Activated gamma-delta T cell (primary cell): ENCODE measurements around the gene OR1M1.
"Not testable (repeated sequence)": the region's sequence is repeated elsewhere in the genome, so short reads cannot be mapped to it uniquely, and the experiment has no call there.

Experiments used
- DNase-seq: peaks from one replicate; lab custom pipeline; 2025; lab: John Stamatoyannopoulos, UW
- total RNA-seq, 2 donors: gene quantifications; one replicate each; lab custom pipeline; 2026; lab: John Stamatoyannopoulos, UW

Gene OR1M1
- 0 reads per million in 2 donors for total RNA-seq

- no peak for DNase-seq
Measured at GRCh38 chr19:9086761-9087160, at the start of gene OR1M1. OR1M1 (plus strand) TSS chr19:9087061; CDS start chr19:9093245, 6,184 bp downstream.

- no peak for DNase-seq
Measured at GRCh38 chr19:9037400-9038062, 49.3 kb upstream of the OR1M1 start.

GRCh38 chr19:9039728-9040127 is 47.1 kb upstream of the OR1M1 start:
- DNase-seq = no peak

GRCh38 chr19:9040131-9040530 is 46.7 kb upstream of the OR1M1 start:
- no peak for DNase-seq

- no peak for DNase-seq
Measured at GRCh38 chr19:9041023-9041422, 45.8 kb upstream of the OR1M1 start.

- no peak for DNase-seq
Measured at GRCh38 chr19:9043524-9043923, 43.3 kb upstream of the OR1M1 start.

GRCh38 chr19:9044449-9044848 is 42.4 kb upstream of the OR1M1 start:
- DNase-seq = no peak

GRCh38 chr19:9046694-9047093 is 40.2 kb upstream of the OR1M1 start:
- no peak for DNase-seq

- no peak for DNase-seq
Measured at GRCh38 chr19:9052894-9053293, 34.0 kb upstream of the OR1M1 start.

GRCh38 chr19:9053674-9054073 is 33.2 kb upstream of the OR1M1 start:
- DNase-seq = not testable (repeated sequence)

GRCh38 chr19:9054207-9054606 is 32.7 kb upstream of the OR1M1 start:
- DNase-seq = no peak

GRCh38 chr19:9054765-9055164 is 32.1 kb upstream of the OR1M1 start:
- DNase-seq = no peak

GRCh38 chr19:9056131-9056530 is 30.7 kb upstream of the OR1M1 start:
- not testable (repeated sequence) for DNase-seq

GRCh38 chr19:9057505-9058258 is 29.2 kb upstream of the OR1M1 start:
- no peak for DNase-seq

- DNase-seq = no peak
Measured at GRCh38 chr19:9058905-9059667, 27.8 kb upstream of the OR1M1 start.

GRCh38 chr19:9060564-9061340 is 26.1 kb upstream of the OR1M1 start:
- DNase-seq = no peak

- no peak for DNase-seq
Measured at GRCh38 chr19:9061879-9062278, 25.0 kb upstream of the OR1M1 start.

- no peak for DNase-seq
Measured at GRCh38 chr19:9065457-9066014, 21.3 kb upstream of the OR1M1 start.

- DNase-seq = no peak
Measured at GRCh38 chr19:9070066-9070465, 16.8 kb upstream of the OR1M1 start.

GRCh38 chr19:9071720-9072119 is 15.1 kb upstream of the OR1M1 start:
- not testable (repeated sequence) for DNase-seq

GRCh38 chr19:9073806-9074205 is 13.1 kb upstream of the OR1M1 start:
- no peak for DNase-seq
